GM12878 (cell line): ENCODE measurements around the gene ALG3. TPM values are rescaled to one million over a fixed set of nuclear protein-coding genes. Genes with fewer than 3 reads are reported as not detected.

ENCODE experiments used
- ATAC-seq: fragments of 200-7000 bp; cut with Tn5 transposase; 3 replicates; pipeline ENCODE4 v1.9.1; 2020; ENCODE audit warnings: mild to moderate bottlenecking, moderate library complexity
- BruUV-seq: library from RNA; stranded (reverse); fragments of 400-500 nt; replicated peaks from 2 replicates; lab custom pipeline; 2021; lab: Mats Ljungman, UMichigan
- CTCF ChIA-PET: fragments of 300-600 bp; sonication (Branson Sonifier 250); formaldehyde crosslinking; extraction: SDS; loops from one replicate; lab custom pipeline; 2021; ENCODE audit warnings: inconsistent platforms; lab: Yijun Ruan, JAX
- POLR2A ChIA-PET: fragments of 350-600 bp; formaldehyde crosslinking; extraction: SDS; loops from one replicate; lab custom pipeline; 2021; ENCODE audit warnings: inconsistent platforms; lab: Charles Lee
- RAD21 ChIA-PET: fragments of 300-600 bp; sonication (Branson Sonifier 250); formaldehyde crosslinking; loops from one replicate; lab custom pipeline; 2023; ENCODE audit warnings: antibody characterized with exemption; ENCODE audit not compliant: unreplicated experiment; lab: Charles Lee
- SMC1A ChIA-PET: fragments of 300-600 bp; sonication (Branson Sonifier 250); formaldehyde crosslinking; loops from one replicate; lab custom pipeline; 2023; ENCODE audit not compliant: unreplicated experiment, uncharacterized antibody; lab: Charles Lee
- DNase-seq: peaks from one replicate; pipeline ENCODE4 v3.0.0-alpha.2; 2011; ENCODE audit warnings: low read depth, low spot score
- FAIRE-seq: peaks from 3 replicates; lab custom pipeline; 2011; peaks lifted over from hg19 to GRCh38; lab: Jason Lieb, UNC
- H2AFZ ChIP-seq: 2 replicates; pipeline ENCODE4 v1.6.0; 2011; ENCODE audit warnings: low read depth, low read length, control low read depth; ENCODE audit not compliant: control insufficient read depth
- H3K27ac ChIP-seq: 2 replicates; pipeline ENCODE4 v1.5.1; 2011; ENCODE audit warnings: control low read depth; ENCODE audit not compliant: control insufficient read depth, insufficient read depth
- H3K27me3 ChIP-seq, 2 experiments: replicated peaks in 1 of 2; 2 replicates each; pipeline versions ENCODE4 v1.6.0 to v1.6.1; 2011; ENCODE audit warnings: low read length in 1 of 2; ENCODE audit not compliant: control insufficient read depth in 2 of 2, insufficient read depth in 2 of 2
- H3K36me3 ChIP-seq, 2 experiments: 2 replicates each; pipeline ENCODE4 v1.5.1; 2011; ENCODE audit warnings: low read length in 1 of 2; ENCODE audit not compliant: control insufficient read depth in 2 of 2, insufficient read depth in 2 of 2
- H3K4me1 ChIP-seq: 2 replicates; pipeline ENCODE4 v1.6.1; 2011; ENCODE audit warnings: mild to moderate bottlenecking, low read length, moderate library complexity, mixed read lengths; ENCODE audit not compliant: control insufficient read depth, insufficient read depth
- H3K4me2 ChIP-seq: 2 replicates; pipeline ENCODE4 v1.6.0; 2011; ENCODE audit warnings: control low read depth; ENCODE audit not compliant: control insufficient read depth, insufficient read depth
- H3K4me3 ChIP-seq: fragments of 200-600 bp; sonication (generic); 2 replicates; pipeline ENCODE4 v1.5.1; 2016
- H3K79me2 ChIP-seq: 2 replicates; pipeline ENCODE4 v1.6.0; 2011; ENCODE audit warnings: low read length; ENCODE audit not compliant: control insufficient read depth, insufficient read depth
- H3K9ac ChIP-seq: 2 replicates; pipeline ENCODE4 v1.8.0; 2011; ENCODE audit warnings: low read length, control low read depth, mixed read lengths; ENCODE audit not compliant: control insufficient read depth, insufficient read depth
- H3K9me3 ChIP-seq: replicated peaks from 3 replicates; pipeline ENCODE4 v1.5.1; 2011; ENCODE audit warnings: mild to moderate bottlenecking, low read length; ENCODE audit not compliant: control insufficient read depth, insufficient read depth
- H4K20me1 ChIP-seq: 2 replicates; pipeline ENCODE4 v1.6.0; 2011; ENCODE audit not compliant: control insufficient read depth, insufficient read depth
- CBX5 ChIP-seq: sonication (generic); IDR thresholded peaks from 2 replicates; pipeline ENCODE4 v1.6.1; 2016; ENCODE audit warnings: low read depth, moderate library complexity, mild to moderate bottlenecking, inconsistent platforms
- CEBPB ChIP-seq, 2 experiments: fragments of 150-350 bp in 1 of 2; IDR thresholded peaks; 2 replicates each; pipeline ENCODE4 v1.6.1; 2012 to 2014; ENCODE audit warnings: low read depth in 2 of 2, low read length in 2 of 2, borderline replicate concordance in 1 of 2, inconsistent platforms in 1 of 2
- EGR1 ChIP-seq, 2 experiments: IDR thresholded peaks; 1 replicate in 1 of 2; 2 replicates in 1 of 2; pipeline ENCODE4 v1.6.1; 2011 to 2012; ENCODE audit warnings: low read depth in 2 of 2, low read length in 2 of 2, borderline replicate concordance in 1 of 2, mild to moderate bottlenecking in 1 of 2, moderate library complexity in 1 of 2
- FOXK2 ChIP-seq: fragments of 450-650 bp; IDR thresholded peaks from 2 replicates; pipeline ENCODE4 v1.6.1; 2017; ENCODE audit warnings: mild to moderate bottlenecking, moderate library complexity
- FOXM1 ChIP-seq: IDR thresholded peaks from 2 replicates; pipeline ENCODE4 v1.6.1; 2012; ENCODE audit warnings: low read depth, mild to moderate bottlenecking, inconsistent platforms, low read length, moderate library complexity
- HCFC1 ChIP-seq: fragments of 150-350 bp; IDR thresholded peaks from 2 replicates; pipeline ENCODE4 v1.6.1; 2014; ENCODE audit warnings: low read length
- IRF4 ChIP-seq: IDR thresholded peaks from 2 replicates; pipeline ENCODE4 v1.6.1; 2011; ENCODE audit warnings: low read depth, low read length
- KDM1A ChIP-seq: fragments of 200-600 bp; sonication (generic); IDR thresholded peaks from 2 replicates; pipeline ENCODE4 v1.6.1; 2016; ENCODE audit warnings: borderline replicate concordance
- NR2C2 ChIP-seq: IDR thresholded peaks from 2 replicates; pipeline ENCODE4 v1.6.1; 2011; ENCODE audit warnings: borderline replicate concordance, low read depth; ENCODE audit not compliant: control insufficient read depth, insufficient read length
- NR2F1 ChIP-seq: fragments of 450-650 bp; conservative IDR thresholded peaks from 2 replicates; pipeline ENCODE4 v1.6.1; 2017; ENCODE audit warnings: mild to moderate bottlenecking
- RB1 ChIP-seq: fragments of 450-650 bp; formaldehyde crosslinking; IDR thresholded peaks from 2 replicates; pipeline ENCODE4 v1.6.1; 2017; ENCODE audit warnings: mild to moderate bottlenecking, borderline replicate concordance
- RCOR1 ChIP-seq: conservative IDR thresholded peaks from 2 replicates; pipeline ENCODE4 v1.6.1; 2012; ENCODE audit warnings: low read depth, low read length, improper control_type of control experiment
- SIX5 ChIP-seq: IDR thresholded peaks from 2 replicates; pipeline ENCODE4 v1.6.1; 2011; ENCODE audit warnings: mild to moderate bottlenecking, low read depth, low read length, moderate library complexity; ENCODE audit not compliant: severe bottlenecking
- SMC3 ChIP-seq: IDR thresholded peaks from 2 replicates; pipeline ENCODE4 v1.6.1; 2011; ENCODE audit warnings: low read length, improper control_type of control experiment, borderline replicate concordance
- SREBF2 ChIP-seq: IDR thresholded peaks from 2 replicates; pipeline ENCODE4 v1.6.1; 2012; ENCODE audit warnings: mild to moderate bottlenecking, low read length
- SUPT20H ChIP-seq: IDR thresholded peaks from 2 replicates; pipeline ENCODE4 v1.6.1; 2011; ENCODE audit warnings: low read depth, mild to moderate bottlenecking, low read length, moderate library complexity, borderline replicate concordance; ENCODE audit not compliant: control insufficient read depth
- TCF3 ChIP-seq: IDR thresholded peaks from 2 replicates; pipeline ENCODE4 v1.6.1; 2012; ENCODE audit warnings: low read depth, mild to moderate bottlenecking, low read length, borderline replicate concordance; ENCODE audit not compliant: insufficient read depth
- YY1 ChIP-seq: IDR thresholded peaks from 2 replicates; pipeline ENCODE4 v1.6.1; 2011; ENCODE audit warnings: low read depth, mild to moderate bottlenecking, low read length
- WGBS: methylation state at CpG from one replicate; pipeline ENCODE4 v1.1.6; 2016; ENCODE audit warnings: low lambda C conversion rate; ENCODE audit not compliant: insufficient replicate concordance, insufficient coverage; ENCODE audit errors: missing lambda C conversion rate; 5-methylcytosine and 5-hydroxymethylcytosine counted together
- in situ Hi-C: fragments of 300-500 bp; cut with MboI; formaldehyde crosslinking; loops from 9 replicates; pipeline ENCODE4 v1.14.3; 2018; ENCODE audit warnings: mixed read lengths
- intact Hi-C: fragments of 100-400 bp; cut with micrococcal nuclease; formaldehyde crosslinking; loops from one replicate; pipeline ENCODE4 v1.14.2; 2022; ENCODE audit not compliant: unreplicated experiment
- polyA plus RNA-seq, 11 experiments: library from polyadenylated mRNA; depleted of rRNA in 4 of 11; unstranded in 6 of 11; stranded (reverse) in 5 of 11; fragments of >200 nt; fragmentation: Nextera tagmentation in 4 of 11; fragmentation: Illumina TruSeq in 1 of 11; extraction: Ambion mirVana in 4 of 11; extraction: Trizol in 1 of 11; gene quantifications; 1 replicate in 1 of 11; 2 replicates in 10 of 11; pipeline versions ENCODE4 v1.2.1 to v1.2.3, GENCODE V29; 2011 to 2016; ENCODE audit warnings: inconsistent platforms in 2 of 11, missing spikeins in 2 of 11, low read depth in 1 of 11
- total RNA-seq, 4 experiments: library from RNA; depleted of rRNA in 3 of 4; stranded (reverse); fragments of >200 nt in 3 of 4; fragmentation: Illumina TruSeq in 1 of 4; extraction: Trizol in 1 of 4; gene quantifications; 2 replicates each; pipeline versions ENCODE4 v1.2.1 to v1.2.3, GENCODE V29; 2013 to 2021
- TF ChIP-seq, protein P1 (sequence below): fragments of 450-650 bp; IDR thresholded peaks from 2 replicates; pipeline ENCODE4 v1.6.1; 2018; ENCODE audit warnings: mild to moderate bottlenecking, low read depth, moderate library complexity; ENCODE audit not compliant: partially characterized antibody

ALG3 gene
- total and polyA plus RNA-seq, 10 of the 15 experiments (the other 5 are each of a cell fraction or from before 2014, with no cell fraction given) = 13.6 to 84.7 (median 39.4) TPM

DNA sequence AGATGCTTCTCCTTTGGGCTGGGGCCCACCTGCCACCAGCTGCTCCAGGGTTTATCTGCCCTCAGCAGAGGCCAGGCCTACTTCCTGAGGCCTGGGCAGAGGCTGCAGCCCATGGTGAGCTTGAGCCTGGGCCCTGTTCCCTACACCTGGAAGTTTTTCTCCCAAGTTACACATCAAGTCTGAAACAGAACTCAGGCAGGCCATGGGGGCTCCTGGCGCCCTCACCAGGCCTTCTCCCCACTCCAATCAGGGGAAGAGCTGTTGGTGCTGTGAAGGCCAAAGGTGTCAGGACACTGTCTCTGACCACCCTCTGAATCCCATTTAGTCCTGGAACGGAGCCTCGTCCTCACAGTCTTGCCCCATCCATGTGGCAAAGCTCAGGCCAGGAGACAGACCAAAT lies 12.1 kb downstream of the ALG3 start:
- in situ Hi-C loops = no loop called here
- no peak overlapping the region for H2AFZ ChIP-seq
- ChIA-PET SMC1A (no interaction called here), CTCF (interaction anchor here (3.5 kb wide), 1 partner anchor 9 kb away, joined by 23 read pairs; no protein-coding TSS in a partner anchor), RAD21 (interaction anchor here (1.6 kb wide), 1 partner anchor 9 kb away, joined by 6 read pairs; no protein-coding TSS in a partner anchor), POLR2A (no interaction called here)
- BruUV-seq = no TSS peak
- no peak for ATAC-seq
- WGBS = 29% methylated on average over 3 of the region's 3 CpGs
- H3K36me3 ChIP-seq = no peaks in the 10 kb centered on the region
- no peaks in the 10 kb centered on the region for H3K79me2 ChIP-seq
- H3K4me3 ChIP-seq = no peak overlapping the region
- H4K20me1 ChIP-seq = no peaks in the 10 kb centered on the region
- H3K9ac ChIP-seq = no peak overlapping the region
- no peak overlapping the region for H3K27ac ChIP-seq
- no peaks in the 10 kb centered on the region for H3K9me3 ChIP-seq
- peaks cover 0 to 1% of the 10 kb centered on the region in 2 experiments; a peak in 2 of 4 replicates for H3K27me3 ChIP-seq
- intact Hi-C loops = no loop called here
- DNase-seq = no peak
- H3K4me1 ChIP-seq = no peaks in the 10 kb centered on the region
- no peak overlapping the region for H3K4me2 ChIP-seq
- no peak for TF ChIP-seq FOXM1
- TF ChIP-seq, protein P1, sequence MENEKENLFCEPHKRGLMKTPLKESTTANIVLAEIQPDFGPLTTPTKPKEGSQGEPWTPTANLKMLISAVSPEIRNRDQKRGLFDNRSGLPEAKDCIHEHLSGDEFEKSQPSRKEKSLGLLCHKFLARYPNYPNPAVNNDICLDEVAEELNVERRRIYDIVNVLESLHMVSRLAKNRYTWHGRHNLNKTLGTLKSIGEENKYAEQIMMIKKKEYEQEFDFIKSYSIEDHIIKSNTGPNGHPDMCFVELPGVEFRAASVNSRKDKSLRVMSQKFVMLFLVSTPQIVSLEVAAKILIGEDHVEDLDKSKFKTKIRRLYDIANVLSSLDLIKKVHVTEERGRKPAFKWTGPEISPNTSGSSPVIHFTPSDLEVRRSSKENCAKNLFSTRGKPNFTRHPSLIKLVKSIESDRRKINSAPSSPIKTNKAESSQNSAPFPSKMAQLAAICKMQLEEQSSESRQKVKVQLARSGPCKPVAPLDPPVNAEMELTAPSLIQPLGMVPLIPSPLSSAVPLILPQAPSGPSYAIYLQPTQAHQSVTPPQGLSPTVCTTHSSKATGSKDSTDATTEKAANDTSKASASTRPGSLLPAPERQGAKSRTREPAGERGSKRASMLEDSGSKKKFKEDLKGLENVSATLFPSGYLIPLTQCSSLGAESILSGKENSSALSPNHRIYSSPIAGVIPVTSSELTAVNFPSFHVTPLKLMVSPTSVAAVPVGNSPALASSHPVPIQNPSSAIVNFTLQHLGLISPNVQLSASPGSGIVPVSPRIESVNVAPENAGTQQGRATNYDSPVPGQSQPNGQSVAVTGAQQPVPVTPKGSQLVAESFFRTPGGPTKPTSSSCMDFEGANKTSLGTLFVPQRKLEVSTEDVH = no peak
- TF ChIP-seq SIX5 = no peak
- TF ChIP-seq SMC3 = no peak
- no peak for TF ChIP-seq KDM1A
- TF ChIP-seq NR2C2 = no peak
- no peak for TF ChIP-seq SREBF2
- no peak for TF ChIP-seq YY1
- no peak for TF ChIP-seq RB1
- TF ChIP-seq SUPT20H = no peak
- TF ChIP-seq CEBPB (IDR thresholded peaks at IDR 0.05; ENCODE audit: borderline replicate concordance in 1 of 2, low read depth in 2 of 2, low read length in 2 of 2) = no peak
- no peak for TF ChIP-seq CBX5
- no peak for TF ChIP-seq NR2F1
- no peak for TF ChIP-seq HCFC1
- TF ChIP-seq RCOR1 = no peak
- TF ChIP-seq FOXK2 = no peak
- no peak for TF ChIP-seq TCF3
- TF ChIP-seq IRF4 = no peak
- no peak for TF ChIP-seq EGR1 (IDR thresholded peaks at IDR 0.05; ENCODE audit: borderline replicate concordance in 1 of 2, low read depth in 2 of 2, low read length in 2 of 2)
- no peak for FAIRE-seq
